PFSK-1 (cell line): ENCODE measurements around the gene OR52D1.

Experiments
- FOXP2 ChIP-seq: optimal IDR thresholded peaks from 2 replicates; pipeline ENCODE3; 2011; ENCODE audit warnings: borderline replicate concordance, control low read depth, inconsistent platforms; ENCODE audit not compliant: insufficient read depth; ENCODE audit errors: extremely low read length, extremely low read depth
- POLR2AphosphoS5 ChIP-seq: IDR thresholded peaks from 2 replicates; pipeline ENCODE4 v1.6.1; 2012; ENCODE audit warnings: low read depth, mild to moderate bottlenecking, control low read depth, low read length, moderate library complexity
- REST ChIP-seq, 2 experiments: IDR thresholded peaks; 2 replicates each; pipeline versions ENCODE4 v1.6.1 to v1.8.0; 2011 to 2012; ENCODE audit warnings: low read depth in 2 of 2, low read length in 2 of 2, control low read depth in 1 of 2, inconsistent platforms in 1 of 2, mild to moderate bottlenecking in 1 of 2, moderate library complexity in 1 of 2; ENCODE audit not compliant: insufficient read depth in 1 of 2
- SIN3A ChIP-seq: IDR thresholded peaks from 2 replicates; pipeline ENCODE4 v1.6.1; 2012; ENCODE audit warnings: mild to moderate bottlenecking, low read length, moderate library complexity, borderline replicate concordance; ENCODE audit not compliant: insufficient read depth
- TAF1 ChIP-seq: IDR thresholded peaks from 2 replicates; pipeline ENCODE4 v1.6.1; 2012; ENCODE audit warnings: low read length, control low read depth, borderline replicate concordance; ENCODE audit not compliant: insufficient read depth

GRCh38 chr11:5514841-5515240 lies 26.4 kb downstream of the OR52D1 start:
- TF ChIP-seq REST (IDR thresholded peaks at IDR 0.05; ENCODE audit: insufficient read depth in 1 of 2, low read depth in 2 of 2, low read length in 2 of 2), result no peak
- TF ChIP-seq SIN3A, result no peak
- TF ChIP-seq TAF1, result no peak
- TF ChIP-seq POLR2AphosphoS5, result no peak
- TF ChIP-seq FOXP2, result no peak
